Mononuclear cell (primary cell): ENCODE measurements around the gene NOD2. TPM values are rescaled to one million over a fixed set of nuclear protein-coding genes. Genes with fewer than 3 reads are reported as not detected.
A peak's percentile ranks its signal among the peaks of the same experiment; 100 is the strongest.

Experiments
- H3K27me3 ChIP-seq: 2 replicates; pipeline ENCODE4 v1.6.0; 2011; ENCODE audit warnings: low read length, control low read depth; ENCODE audit not compliant: insufficient read depth
- H3K4me1 ChIP-seq: 2 replicates; pipeline ENCODE4 v1.5.1; 2011; ENCODE audit warnings: mild to moderate bottlenecking, low read length, control low read depth; ENCODE audit not compliant: insufficient read depth
- H3K4me3 ChIP-seq: 2 replicates; pipeline ENCODE4 v1.5.1; 2011; ENCODE audit warnings: mild to moderate bottlenecking, low read length, moderate library complexity
- H3K9me3 ChIP-seq: 2 replicates; pipeline ENCODE4 v1.5.1; 2011; ENCODE audit warnings: low read depth, mild to moderate bottlenecking, control low read depth, low read length
- total RNA-seq: library from RNA; depleted of rRNA; stranded (reverse); fragments of >200 nt; gene quantifications from one replicate; pipeline ENCODE4 v1.2.3, GENCODE V29; 2012

The NOD2 gene
- total RNA-seq, 1 donor = 21.6 TPM

GRCh38 chr16:50665128-50665878 lies 28.1 kb upstream of the NOD2 start:
- peak overlapping the region; percentile 36 for H3K4me3 ChIP-seq
- peaks cover 38% of the 10 kb centered on the region for H3K4me1 ChIP-seq
- H3K27me3 ChIP-seq = no peaks in the 10 kb centered on the region
- H3K9me3 ChIP-seq = no peaks in the 10 kb centered on the region

GRCh38 chr16:50666658-50667496 lies 26.5 kb upstream of the NOD2 start:
- Histone ChIP-seq H3K4me3 (peak overlapping the region; percentile 9), H3K27me3 (no peaks in the 10 kb centered on the region), H3K4me1 (peaks cover 38% of the 10 kb centered on the region), H3K9me3 (peaks cover 3% of the 10 kb centered on the region)

GRCh38 chr16:50667497-50668367 lies 25.7 kb upstream of the NOD2 start:
- peaks cover 38% of the 10 kb centered on the region for H3K4me1 ChIP-seq
- peaks cover 12% of the 10 kb centered on the region for H3K9me3 ChIP-seq
- no peak overlapping the region for H3K4me3 ChIP-seq
- H3K27me3 ChIP-seq = no peaks in the 10 kb centered on the region

DNA sequence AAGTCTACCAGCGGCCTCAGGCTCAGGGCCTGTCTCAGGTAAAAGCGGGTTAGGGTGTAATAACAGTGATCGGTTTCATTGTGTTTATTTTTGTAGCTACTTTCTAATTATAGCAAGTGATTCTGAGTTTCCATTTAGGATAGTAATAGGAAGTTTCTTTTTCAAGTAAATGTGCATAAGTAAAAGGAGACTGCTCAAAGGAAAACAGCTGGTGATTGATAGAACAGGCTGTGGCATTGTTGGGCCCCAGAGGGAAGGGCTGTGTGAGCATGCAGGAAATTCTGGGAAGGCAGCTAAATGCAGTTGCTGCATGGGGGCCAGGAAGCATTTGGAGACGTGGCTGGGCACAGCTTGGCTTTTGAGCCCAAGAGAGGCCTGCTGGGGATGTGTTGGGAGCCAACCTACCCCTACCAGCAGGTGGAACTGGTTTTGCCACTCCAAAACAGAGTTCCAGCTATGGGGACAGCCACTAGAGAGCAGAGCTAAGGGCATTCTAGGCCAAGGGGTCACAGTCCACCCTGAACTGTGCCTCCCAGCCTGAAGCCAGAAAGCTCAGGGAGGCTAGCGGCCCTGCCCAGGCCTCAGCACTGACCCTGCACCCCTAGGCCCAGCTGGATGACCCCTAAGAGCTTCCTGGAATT lies 24.9 kb upstream of the NOD2 start:
- Histone ChIP-seq H3K27me3 (no peaks in the 10 kb centered on the region), H3K9me3 (peaks cover 14% of the 10 kb centered on the region), H3K4me1 (peaks cover 38% of the 10 kb centered on the region), H3K4me3 (no peak overlapping the region)

DNA sequence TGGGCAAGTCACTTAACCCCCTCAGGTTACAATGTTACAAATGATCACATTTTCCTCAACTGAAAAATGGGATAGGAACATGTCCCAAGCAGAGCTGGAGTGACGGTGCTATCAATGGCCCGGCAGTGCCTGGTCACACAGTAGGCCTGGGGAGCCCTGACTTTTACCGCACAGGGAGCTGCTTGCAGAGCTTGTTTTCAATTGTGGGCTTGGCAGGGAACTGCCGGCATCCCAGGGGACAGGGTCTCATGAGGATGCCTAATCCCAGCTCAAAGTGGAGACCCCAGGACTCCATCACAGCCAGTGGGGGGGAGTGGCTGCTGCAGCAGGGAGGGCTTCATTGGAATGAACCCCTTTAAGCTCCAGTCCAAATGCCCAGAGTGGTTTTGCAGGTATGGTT lies 23.7 kb upstream of the NOD2 start:
- Histone ChIP-seq H3K9me3 (peaks cover 14% of the 10 kb centered on the region), H3K27me3 (no peaks in the 10 kb centered on the region), H3K4me1 (peaks cover 32% of the 10 kb centered on the region), H3K4me3 (no peak overlapping the region)

DNA sequence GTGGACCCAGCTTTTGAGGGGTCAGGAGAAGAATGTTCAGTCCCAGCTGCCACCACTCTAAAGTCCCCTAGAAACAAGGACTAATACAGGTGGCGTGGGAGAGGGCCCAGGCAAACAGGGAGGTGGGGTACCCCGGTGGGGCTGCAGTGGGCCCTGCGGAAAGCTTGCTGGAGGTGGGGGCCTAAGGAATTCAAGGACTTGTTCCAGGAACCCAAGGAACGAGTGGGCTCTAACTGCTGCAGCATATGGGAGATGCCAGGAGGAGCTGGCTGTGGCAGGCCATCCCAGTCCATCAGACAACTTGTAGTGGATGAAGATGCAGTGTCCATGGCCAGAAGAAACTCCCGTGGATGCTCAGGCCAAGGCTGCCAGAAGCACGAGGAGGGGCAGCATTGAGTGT lies 22.9 kb upstream of the NOD2 start:
- Histone ChIP-seq H3K9me3 (peaks cover 14% of the 10 kb centered on the region), H3K4me1 (peaks cover 25% of the 10 kb centered on the region), H3K4me3 (no peak overlapping the region), H3K27me3 (no peaks in the 10 kb centered on the region)

DNA sequence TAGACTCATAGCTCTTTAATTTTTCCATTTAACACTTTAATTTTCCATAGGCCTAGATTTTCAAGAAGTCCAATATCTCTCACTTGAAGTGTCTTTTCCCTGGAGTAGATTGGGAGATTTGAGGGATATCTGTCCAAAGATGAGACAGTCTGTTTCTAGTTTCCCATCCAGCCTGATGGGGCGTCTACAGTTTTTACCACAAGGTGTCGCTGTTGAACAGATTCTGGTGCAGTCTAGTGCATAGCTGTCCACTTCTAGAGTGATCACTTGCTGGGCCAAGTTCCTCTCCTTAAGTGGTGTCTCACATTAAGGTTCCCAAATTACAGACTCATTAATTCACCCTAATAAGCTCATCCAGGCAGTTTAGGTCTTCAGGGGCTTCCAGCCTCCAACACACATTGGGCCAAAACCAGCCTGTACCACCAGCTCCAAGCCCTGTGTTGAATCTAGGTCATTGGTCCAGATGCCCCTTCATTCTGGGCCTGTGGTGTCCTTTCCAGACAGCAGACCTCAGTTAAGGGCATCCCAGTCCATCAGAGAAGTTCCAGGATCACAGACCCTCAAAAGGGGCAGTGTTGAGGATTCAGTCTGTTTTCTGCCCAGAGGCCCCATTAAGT lies 21.7 kb upstream of the NOD2 start:
- no peak overlapping the region for H3K4me3 ChIP-seq
- peaks cover 14% of the 10 kb centered on the region for H3K9me3 ChIP-seq
- H3K4me1 ChIP-seq = peaks cover 12% of the 10 kb centered on the region
- H3K27me3 ChIP-seq = no peaks in the 10 kb centered on the region

- Histone ChIP-seq H3K4me3 (no peak overlapping the region), H3K4me1 (peaks cover 19% of the 10 kb centered on the region), H3K27me3 (no peaks in the 10 kb centered on the region), H3K9me3 (peaks cover 14% of the 10 kb centered on the region)
Measured at GRCh38 chr16:50673496-50674275, 19.7 kb upstream of the NOD2 start.

DNA sequence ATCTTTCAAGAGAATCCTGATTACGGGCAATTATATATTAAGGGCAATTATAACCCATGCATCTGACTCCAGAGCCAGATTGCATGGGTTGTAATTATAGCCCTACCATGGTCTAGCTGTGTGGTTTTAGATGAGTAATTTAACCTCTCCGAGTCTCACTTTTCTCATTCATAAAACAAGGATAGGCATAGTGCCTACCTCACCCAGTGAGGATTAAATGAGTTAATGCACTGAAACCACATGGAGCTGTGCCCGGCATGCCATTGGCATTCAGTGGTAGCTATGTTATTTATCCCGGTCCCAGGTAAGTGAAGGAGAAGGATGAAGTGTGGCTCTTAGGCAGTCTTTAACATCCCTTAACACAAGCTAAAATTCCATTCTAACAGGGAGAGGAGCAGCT lies 18.6 kb upstream of the NOD2 start:
- no peak overlapping the region for H3K4me3 ChIP-seq
- H3K27me3 ChIP-seq = no peaks in the 10 kb centered on the region
- H3K4me1 ChIP-seq = peaks cover 30% of the 10 kb centered on the region
- peaks cover 14% of the 10 kb centered on the region for H3K9me3 ChIP-seq

DNA sequence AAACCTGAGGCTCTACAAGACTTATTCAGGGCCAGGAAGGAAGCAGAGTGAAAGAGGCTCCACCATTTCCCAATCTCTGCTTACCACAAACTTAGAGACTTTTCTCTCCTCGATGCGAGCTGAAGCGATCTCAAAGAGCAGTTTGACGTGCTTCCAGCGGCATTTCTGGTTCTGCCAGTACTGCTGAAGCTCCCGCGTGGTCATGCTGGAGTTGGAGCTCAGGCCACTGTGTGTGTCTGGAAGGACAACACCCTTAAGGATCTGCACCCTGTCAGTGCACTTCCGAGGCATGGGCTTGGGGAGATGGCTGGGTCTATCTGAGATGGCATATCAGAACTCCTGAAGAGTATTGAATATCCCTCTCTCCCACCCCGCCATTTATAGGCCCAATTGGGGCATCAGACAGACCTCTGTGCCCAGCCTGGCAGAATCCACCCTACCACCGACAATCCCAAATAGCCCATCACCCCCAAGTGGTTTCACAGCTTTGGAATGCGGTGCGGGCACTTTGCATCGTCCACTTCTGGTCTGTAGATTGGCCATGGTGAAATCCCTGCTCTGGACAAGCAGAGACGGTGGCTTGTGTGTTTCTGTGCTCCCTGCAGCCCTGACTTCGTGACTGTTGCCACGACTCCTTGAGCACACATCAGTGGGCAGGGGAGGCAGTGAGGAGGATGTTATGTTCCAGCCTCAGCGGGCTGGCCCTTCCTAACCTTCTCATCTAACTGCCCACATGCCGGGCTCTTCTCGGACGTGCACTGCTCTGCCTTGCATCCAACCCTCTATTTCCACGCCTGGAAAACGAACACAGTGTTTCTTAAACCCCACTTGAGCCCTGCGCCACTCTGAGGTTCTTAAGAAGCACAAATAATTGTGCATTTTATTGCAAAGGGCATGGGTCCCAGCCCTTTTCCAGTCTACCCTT lies 17.5 kb upstream of the NOD2 start:
- Histone ChIP-seq H3K4me1 (peaks cover 39% of the 10 kb centered on the region), H3K27me3 (no peaks in the 10 kb centered on the region), H3K4me3 (no peak overlapping the region), H3K9me3 (peaks cover 14% of the 10 kb centered on the region)

- Histone ChIP-seq H3K4me1 (peaks cover 45% of the 10 kb centered on the region), H3K9me3 (peaks cover 11% of the 10 kb centered on the region), H3K4me3 (no peak overlapping the region), H3K27me3 (no peaks in the 10 kb centered on the region)
Measured at GRCh38 chr16:50676684-50677225, 16.7 kb upstream of the NOD2 start.

DNA sequence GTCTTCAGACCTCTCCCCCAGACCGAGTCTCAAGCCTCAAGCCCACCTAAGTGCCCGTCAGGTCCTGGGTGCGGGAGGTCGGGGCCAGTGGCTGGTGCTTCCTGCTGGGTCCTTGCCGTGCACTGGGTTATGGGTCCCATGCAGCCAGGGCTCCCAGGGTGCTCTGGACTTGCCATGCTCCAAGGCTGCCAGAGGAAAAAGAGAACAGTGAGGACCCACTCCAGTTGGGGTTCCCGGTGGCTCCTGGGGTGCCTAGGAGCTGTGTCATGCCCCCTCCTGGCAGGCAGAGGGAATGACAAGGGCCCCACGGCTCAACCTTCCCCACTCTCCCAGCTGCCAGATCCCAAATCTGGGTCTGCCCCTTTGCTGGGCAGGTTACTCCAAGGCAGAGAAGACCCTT lies 16.1 kb upstream of the NOD2 start:
- no peaks in the 10 kb centered on the region for H3K27me3 ChIP-seq
- H3K4me3 ChIP-seq = no peak overlapping the region
- peaks cover 51% of the 10 kb centered on the region for H3K4me1 ChIP-seq
- peaks cover 6% of the 10 kb centered on the region for H3K9me3 ChIP-seq

DNA sequence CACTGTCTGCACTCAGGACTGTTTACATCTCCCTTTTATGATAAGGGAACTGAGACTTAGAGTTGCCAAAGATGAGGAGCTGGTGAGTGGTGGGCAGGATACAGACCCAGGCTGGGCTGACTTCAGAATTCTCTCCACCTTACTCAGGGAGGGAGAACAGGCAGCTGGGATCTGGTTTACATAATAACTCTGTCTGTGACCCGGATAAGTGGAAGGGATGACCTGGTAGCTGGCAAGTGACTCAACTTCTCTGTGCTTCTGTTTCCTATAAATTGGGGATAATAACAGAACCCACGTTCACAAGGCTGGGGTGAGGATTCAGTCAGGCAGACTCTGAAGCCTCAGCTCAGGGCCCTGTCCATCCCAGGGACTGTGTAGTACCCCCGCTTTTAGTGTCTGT lies 14.9 kb upstream of the NOD2 start:
- no peaks in the 10 kb centered on the region for H3K27me3 ChIP-seq
- H3K9me3 ChIP-seq = no peaks in the 10 kb centered on the region
- H3K4me3 ChIP-seq = peak overlapping the region; percentile 15
- peaks cover 63% of the 10 kb centered on the region for H3K4me1 ChIP-seq
